Measurements from ENCODE around the gene HSPB6. TPM values are rescaled to one million over a fixed set of nuclear protein-coding genes. Genes with fewer than 3 reads are reported as not detected.

Gene HSPB6
- total and polyA plus RNA-seq, 3 experiments from 2014 or later: not detected

DNA sequence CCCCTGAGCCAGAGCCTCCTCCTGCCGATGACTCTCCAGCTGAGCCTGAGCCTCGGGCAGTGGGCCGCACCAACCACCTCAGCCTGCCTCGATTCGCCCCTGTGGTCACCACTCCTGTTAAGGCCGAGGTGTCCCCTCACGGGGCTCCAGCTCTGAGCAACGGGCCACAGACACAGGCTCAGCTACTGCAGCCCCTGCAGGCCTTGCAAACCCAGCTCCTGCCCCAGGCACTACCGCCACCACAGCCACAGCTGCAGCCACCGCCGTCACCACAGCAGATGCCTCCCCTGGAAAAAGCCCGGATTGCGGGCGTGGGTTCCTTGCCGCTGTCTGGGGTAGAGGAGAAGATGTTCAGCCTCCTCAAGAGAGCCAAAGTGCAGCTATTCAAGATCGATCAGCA, 35.5 kb downstream of the HSPB6 start:
- peaks cover 43% of the 10 kb centered on the region for H3K36me3 ChIP-seq (ENCODE audit: insufficient read depth, low read length)
- no peaks in the 10 kb centered on the region for H3K9me3 ChIP-seq (ENCODE audit: low read length)
- peaks cover 17% of the 10 kb centered on the region for H3K4me1 ChIP-seq (ENCODE audit: insufficient read depth, low read length)
- H3K36me3 Mint-ChIP-seq: peaks cover 5 to 74% (median 7%) of the 10 kb centered on the region in 3 donors
- H3K4me1 Mint-ChIP-seq: peaks cover 16 to 32% (median 17%) of the 10 kb centered on the region in 3 donors
- no peak for DNase-seq
- H3K9me3 Mint-ChIP-seq: no peaks in the 10 kb centered on the region
- peak overlapping the region in 1 of 7 donors; percentile 28 for H3K4me3 Mint-ChIP-seq
- H3K4me3 ChIP-seq (ENCODE audit: low read length): no peak overlapping the region
- no peak overlapping the region for H3K27ac Mint-ChIP-seq
- POLR2A ChIA-PET: interaction anchor here (0.5 kb wide), 1 partner anchor 30 kb away, joined by 3 read pairs; no protein-coding TSS in a partner anchor
- H3K27me3 Mint-ChIP-seq: no peaks in the 10 kb centered on the region
- no peak overlapping the region for H3K27ac ChIP-seq (ENCODE audit: low read depth, low read length)
- CTCF ChIA-PET: interaction anchor here (0.6 to 0.7 kb wide), 2 partner anchors 10 to 257 kb away, joined by 3 to 4 read pairs; no protein-coding TSS in a partner anchor
- H3K27me3 ChIP-seq (ENCODE audit: insufficient read depth, low read length, poor library complexity, severe bottlenecking): no peaks in the 10 kb centered on the region

DNA sequence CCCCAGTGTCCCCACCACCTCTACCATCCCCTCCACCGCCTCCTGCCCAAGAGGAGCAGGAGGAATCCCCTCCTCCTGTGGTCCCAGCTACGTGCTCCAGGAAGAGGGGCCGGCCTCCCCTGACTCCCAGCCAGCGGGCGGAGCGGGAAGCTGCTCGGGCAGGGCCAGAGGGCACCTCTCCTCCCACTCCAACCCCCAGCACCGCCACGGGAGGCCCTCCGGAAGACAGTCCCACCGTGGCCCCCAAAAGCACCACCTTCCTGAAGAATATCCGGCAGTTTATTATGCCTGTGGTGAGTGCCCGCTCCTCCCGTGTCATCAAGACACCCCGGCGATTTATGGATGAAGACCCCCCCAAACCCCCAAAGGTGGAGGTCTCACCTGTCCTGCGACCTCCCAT, 36.2 kb downstream of the HSPB6 start:
- Histone ChIP-seq H3K27ac (ENCODE audit: low read depth, low read length) (no peak overlapping the region), H3K27me3 (ENCODE audit: insufficient read depth, low read length, poor library complexity, severe bottlenecking) (no peaks in the 10 kb centered on the region), H3K36me3 (ENCODE audit: insufficient read depth, low read length) (peaks cover 36% of the 10 kb centered on the region), H3K9me3 (ENCODE audit: low read length) (no peaks in the 10 kb centered on the region), H3K4me3 (ENCODE audit: low read length) (no peak overlapping the region), H3K4me1 (ENCODE audit: insufficient read depth, low read length) (peaks cover 25% of the 10 kb centered on the region)
- ChIA-PET POLR2A (interaction anchor here (1.7 kb wide), 1 partner anchor 25 kb away, joined by 4 read pairs; the partner anchor contains the start of genes PSENEN and U2AF1L4), CTCF (interaction anchor here (0.9 kb wide), 1 partner anchor 17 kb away, joined by 4 read pairs; no protein-coding TSS in a partner anchor)
- H3K4me1 Mint-ChIP-seq: peaks cover 24 to 39% (median 24%) of the 10 kb centered on the region in 3 donors
- H3K27ac Mint-ChIP-seq: peak overlapping the region in 1 of 8 donors; percentile 58
- H3K4me3 Mint-ChIP-seq: no peak overlapping the region
- H3K27me3 Mint-ChIP-seq: peaks cover 0 to 2% of the 10 kb centered on the region in 2 donors
- H3K9me3 Mint-ChIP-seq: no peaks in the 10 kb centered on the region
- H3K36me3 Mint-ChIP-seq: peaks cover 5 to 67% (median 7%) of the 10 kb centered on the region in 3 donors
- DNase-seq: no peak

DNA sequence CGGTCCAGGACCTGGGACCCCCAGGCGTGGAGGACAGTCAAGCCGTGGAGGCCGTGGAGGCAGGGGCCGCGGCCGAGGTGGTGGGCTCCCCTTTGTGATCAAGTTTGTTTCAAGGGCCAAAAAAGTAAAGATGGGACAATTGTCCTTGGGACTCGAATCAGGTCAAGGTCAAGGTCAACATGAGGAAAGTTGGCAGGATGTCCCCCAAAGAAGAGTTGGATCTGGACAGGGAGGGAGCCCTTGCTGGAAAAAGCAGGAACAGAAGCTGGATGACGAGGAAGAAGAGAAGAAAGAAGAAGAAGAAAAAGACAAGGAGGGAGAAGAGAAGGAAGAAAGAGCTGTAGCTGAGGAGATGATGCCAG, 36.7 kb downstream of the HSPB6 start:
- Mint-ChIP-seq H3K27ac (peak overlapping the region in 4 of 8 donors; percentile 39 to 73 (median 50)), H3K4me1 (peaks cover 24 to 44% (median 27%) of the 10 kb centered on the region in 3 donors), H3K4me3 (peak overlapping the region in 4 of 7 donors; percentile 24 to 74 (median 40)), H3K36me3 (peaks cover 4 to 62% (median 5%) of the 10 kb centered on the region in 3 donors), H3K27me3 (peaks cover 0 to 2% of the 10 kb centered on the region in 2 donors), H3K9me3 (no peaks in the 10 kb centered on the region)
- Histone ChIP-seq H3K27ac (ENCODE audit: low read depth, low read length) (no peak overlapping the region), H3K4me3 (ENCODE audit: low read length) (no peak overlapping the region), H3K4me1 (ENCODE audit: insufficient read depth, low read length) (peaks cover 30% of the 10 kb centered on the region), H3K36me3 (ENCODE audit: insufficient read depth, low read length) (peaks cover 31% of the 10 kb centered on the region), H3K9me3 (ENCODE audit: low read length) (no peaks in the 10 kb centered on the region), H3K27me3 (ENCODE audit: insufficient read depth, low read length, poor library complexity, severe bottlenecking) (no peaks in the 10 kb centered on the region)
- ChIA-PET POLR2A (interaction anchor here (1.7 kb wide), 1 partner anchor 25 kb away, joined by 4 read pairs; the partner anchor contains the start of genes PSENEN and U2AF1L4), CTCF (interaction anchor here (0.9 kb wide), 1 partner anchor 17 kb away, joined by 4 read pairs; no protein-coding TSS in a partner anchor)
- no peak for DNase-seq

DNA sequence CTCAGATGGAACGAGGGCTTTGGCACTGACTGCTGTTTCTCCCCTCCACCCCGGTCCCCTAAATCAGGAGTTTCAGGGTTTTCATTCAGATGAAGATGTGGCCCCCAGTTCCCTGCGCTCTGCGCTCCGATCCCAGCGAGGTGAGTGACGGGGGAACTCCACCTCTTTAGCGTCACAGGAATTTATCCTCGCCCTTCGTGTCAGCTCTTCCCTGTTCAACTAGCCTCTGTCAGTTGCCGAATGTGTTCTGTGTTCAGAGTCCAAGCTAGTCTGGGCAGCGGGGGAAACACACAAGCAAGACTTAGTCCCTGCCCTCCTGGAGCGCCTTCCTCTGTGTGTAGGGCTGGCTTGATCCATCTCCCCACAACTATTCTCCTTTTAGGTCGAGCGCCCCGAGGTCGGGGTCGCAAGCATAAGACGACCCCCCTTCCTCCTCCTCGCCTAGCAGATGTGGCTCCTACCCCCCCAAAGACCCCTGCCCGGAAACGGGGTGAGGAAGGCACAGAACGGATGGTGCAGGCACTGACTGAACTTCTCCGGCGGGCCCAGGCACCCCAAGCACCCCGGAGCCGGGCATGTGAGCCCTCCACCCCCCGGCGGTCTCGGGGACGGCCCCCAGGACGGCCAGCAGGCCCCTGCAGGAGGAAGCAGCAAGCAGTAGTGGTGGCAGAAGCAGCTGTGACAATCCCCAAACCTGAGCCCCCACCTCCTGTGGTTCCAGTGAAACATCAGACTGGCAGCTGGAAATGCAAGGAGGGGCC, 37.2 kb downstream of the HSPB6 start:
- Mint-ChIP-seq H3K27ac (peak overlapping the region; percentile 19 to 93 (median 75)), H3K36me3 (peaks cover 4 to 56% (median 5%) of the 10 kb centered on the region in 3 donors), H3K4me3 (peak overlapping the region; percentile 86 to 95 (median 90)), H3K9me3 (no peaks in the 10 kb centered on the region), H3K27me3 (peaks cover 0 to 2% of the 10 kb centered on the region in 2 donors), H3K4me1 (peaks cover 28 to 50% (median 33%) of the 10 kb centered on the region in 3 donors)
- peak overlapping the region; percentile 72 for H3K4me3 ChIP-seq (ENCODE audit: low read length)
- peaks cover 35% of the 10 kb centered on the region for H3K4me1 ChIP-seq (ENCODE audit: insufficient read depth, low read length)
- POLR2A ChIA-PET: interaction anchor here (0.5 to 1.9 kb wide), 7 partner anchors 7 to 28 kb away, joined by 3 to 11 read pairs (median 5); partner anchors contain the start of genes IGFLR1, LIN37, PSENEN and U2AF1L4
- H3K9me3 ChIP-seq (ENCODE audit: low read length): no peaks in the 10 kb centered on the region
- no peaks in the 10 kb centered on the region for H3K27me3 ChIP-seq (ENCODE audit: insufficient read depth, low read length, poor library complexity, severe bottlenecking)
- peaks cover 25% of the 10 kb centered on the region for H3K36me3 ChIP-seq (ENCODE audit: insufficient read depth, low read length)
- CTCF ChIA-PET: interaction anchor here (0.6 to 1.4 kb wide), 4 partner anchors 18 to 107 kb away, joined by 3 to 5 read pairs (median 4); partner anchors contain the start of gene HAUS5
- no peak for DNase-seq
- H3K27ac ChIP-seq (ENCODE audit: low read depth, low read length): peak overlapping the region; percentile 76

DNA sequence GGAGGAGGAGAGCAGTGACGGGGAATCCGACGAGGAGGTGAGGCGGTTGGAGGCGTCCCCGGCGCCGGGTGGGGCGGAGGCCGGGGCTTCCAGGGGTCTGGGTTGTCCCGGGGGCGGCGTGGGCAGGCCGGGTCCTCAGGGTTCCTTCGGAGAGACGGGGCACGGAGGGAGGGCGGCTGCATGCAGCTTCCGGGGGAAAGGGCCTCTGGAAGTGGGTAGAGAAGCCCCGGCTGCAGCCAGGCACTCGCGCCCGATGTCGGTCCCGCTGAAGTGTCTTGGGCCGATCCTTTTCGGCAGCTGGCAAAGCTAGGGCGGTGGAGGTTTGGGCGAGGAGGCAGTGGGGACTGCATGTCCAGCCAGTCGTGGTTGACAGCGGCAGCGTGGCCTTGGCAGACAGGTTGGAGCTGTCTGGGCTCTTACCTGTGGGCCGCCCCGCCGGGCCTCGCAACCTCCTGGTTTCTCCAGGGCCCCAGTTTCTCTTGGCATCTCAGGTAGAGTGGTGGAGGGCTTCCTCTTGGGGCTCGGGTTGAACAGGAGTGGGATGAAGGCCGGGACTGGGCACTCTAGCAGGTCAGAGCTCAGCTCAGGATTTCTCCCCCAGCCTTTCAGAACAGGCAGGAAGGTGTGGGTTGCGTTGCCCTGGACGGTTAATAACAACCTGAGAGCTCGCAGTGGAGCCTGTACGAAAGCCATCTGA, 38.3 kb downstream of the HSPB6 start:
- CTCF ChIA-PET: interaction anchor here (0.7 to 1.4 kb wide), 5 partner anchors 12 to 106 kb away, joined by 3 to 5 read pairs (median 3); partner anchors contain the start of gene HAUS5
- Mint-ChIP-seq H3K9me3 (no peaks in the 10 kb centered on the region), H3K4me1 (peaks cover 39 to 61% (median 44%) of the 10 kb centered on the region in 3 donors), H3K36me3 (peaks cover 0 to 47% (median 4%) of the 10 kb centered on the region in 3 donors), H3K27me3 (peaks cover 0 to 4% of the 10 kb centered on the region in 2 donors), H3K27ac (peak overlapping the region; percentile 74 to 96 (median 88)), H3K4me3 (peak overlapping the region; percentile 86 to 95 (median 90))
- H3K27ac ChIP-seq (ENCODE audit: low read depth, low read length): peak overlapping the region; percentile 76
- H3K27me3 ChIP-seq (ENCODE audit: insufficient read depth, low read length, poor library complexity, severe bottlenecking): no peaks in the 10 kb centered on the region
- H3K9me3 ChIP-seq (ENCODE audit: low read length): no peaks in the 10 kb centered on the region
- peaks cover 14% of the 10 kb centered on the region for H3K36me3 ChIP-seq (ENCODE audit: insufficient read depth, low read length)
- POLR2A ChIA-PET: interaction anchor here (0.5 to 1.9 kb wide), 9 partner anchors 8 to 30 kb away, joined by 3 to 11 read pairs (median 5); partner anchors contain the start of genes IGFLR1, LIN37, PSENEN and U2AF1L4
- peaks cover 46% of the 10 kb centered on the region for H3K4me1 ChIP-seq (ENCODE audit: insufficient read depth, low read length)
- DNase-seq: peak; percentile 36 to 66 (median 43)
- H3K4me3 ChIP-seq (ENCODE audit: low read length): peak overlapping the region; percentile 72

DNA sequence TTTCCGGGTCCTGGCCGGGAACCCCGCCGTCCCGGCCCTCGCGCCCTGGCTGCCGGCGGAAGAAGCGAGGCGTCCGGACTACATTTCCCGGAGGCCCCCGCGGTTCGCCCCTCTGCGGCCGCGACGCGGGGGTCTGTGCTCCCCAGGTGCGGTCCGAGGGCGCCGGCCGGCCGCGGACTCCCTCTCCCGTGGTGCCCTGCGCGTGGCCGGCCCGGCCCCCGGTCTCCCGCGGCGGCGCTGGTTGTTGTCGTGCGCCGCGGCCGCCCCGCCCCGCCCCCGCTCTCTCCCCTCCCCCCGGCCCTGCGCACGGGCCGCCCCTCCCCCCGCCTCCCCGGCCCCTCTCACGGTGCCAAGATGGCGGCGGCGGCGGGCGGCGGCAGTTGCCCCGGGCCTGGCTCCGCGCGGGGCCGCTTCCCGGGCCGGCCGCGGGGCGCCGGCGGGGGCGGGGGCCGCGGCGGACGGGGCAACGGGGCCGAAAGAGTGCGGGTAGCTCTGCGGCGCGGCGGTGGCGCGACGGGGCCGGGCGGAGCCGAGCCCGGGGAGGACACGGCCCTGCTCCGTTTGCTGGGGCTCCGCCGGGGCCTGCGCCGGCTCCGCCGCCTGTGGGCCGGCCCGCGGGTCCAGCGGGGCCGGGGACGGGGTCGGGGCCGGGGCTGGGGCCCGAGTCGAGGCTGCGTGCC, 39.0 kb downstream of the HSPB6 start, which contains the start of gene KMT2B:
Gene KMT2B, plus strand, starts transcription at position 339 of the 680 bp plus-strand sequence. Its CDS starts 16 bp downstream, at position 355.
- Mint-ChIP-seq H3K9me3 (no peaks in the 10 kb centered on the region), H3K4me1 (peaks cover 44 to 64% (median 51%) of the 10 kb centered on the region in 3 donors), H3K4me3 (peak within 1 kb of the TSS; percentile 88 to 98 (median 91)), H3K36me3 (peaks cover 0 to 40% (median 2%) of the 10 kb centered on the region in 3 donors), H3K27ac (peak within 1 kb of the TSS; percentile 83 to 98 (median 94)), H3K27me3 (peaks cover 0 to 4% of the 10 kb centered on the region in 2 donors)
- H3K27me3 ChIP-seq (ENCODE audit: insufficient read depth, low read length, poor library complexity, severe bottlenecking): no peaks in the 10 kb centered on the region
- no peaks in the 10 kb centered on the region for H3K9me3 ChIP-seq (ENCODE audit: low read length)
- H3K4me3 ChIP-seq (ENCODE audit: low read length): peak within 1 kb of the TSS; percentile 89
- peaks cover 8% of the 10 kb centered on the region for H3K36me3 ChIP-seq (ENCODE audit: insufficient read depth, low read length)
- H3K4me1 ChIP-seq (ENCODE audit: insufficient read depth, low read length): peaks cover 53% of the 10 kb centered on the region
- H3K27ac ChIP-seq (ENCODE audit: low read depth, low read length): peak within 1 kb of the TSS; percentile 76
- ChIA-PET CTCF (interaction anchor here (1.1 to 1.4 kb wide), 3 partner anchors 13 to 25 kb away, joined by 3 to 5 read pairs (median 3); no protein-coding TSS in a partner anchor), POLR2A (interaction anchor here (0.9 to 1.9 kb wide), 7 partner anchors 15 to 30 kb away, joined by 3 to 11 read pairs (median 5); partner anchors contain the start of genes IGFLR1, LIN37, PSENEN and U2AF1L4)
- DNase-seq: no peak

Measured in CD8-positive, alpha-beta memory T cell (primary cell).